ENCODE data around the gene FGR. TPM values are rescaled to one million over a fixed set of nuclear protein-coding genes. Genes with fewer than 3 reads are reported as not detected.
A peak's percentile ranks its signal among the peaks of the same experiment; 100 is the strongest.
"Not testable (repeated sequence)": the region's sequence is repeated elsewhere in the genome, so short reads cannot be mapped to it uniquely, and the experiment has no call there.

The FGR gene
- total RNA-seq (1 to 10 TPM; 5.3 to 8.5 TPM), polyA plus RNA-seq (ENCODE audit: insufficient read length in 2 of 2) (1 to 10 TPM; 4.0 to 5.4 TPM)
- long read RNA-seq, donor 1: 0 reads
- long read RNA-seq, donor 2: 0 reads
- long read RNA-seq, donor 3: 0 reads
- long read RNA-seq, donor 4: 0 reads

GRCh38 chr1:27634985-27635367 is at the start of gene FGR:
Gene FGR (minus strand): TSS chr1:27635185. CDS start chr1:27623916, 11,269 bp downstream.
- H3K36me3 ChIP-seq (ENCODE audit: control insufficient read depth, insufficient read depth, low read length): no peaks in the 10 kb centered on the region
- H3K4me3 ChIP-seq (ENCODE audit: low read depth, low read length): peak within 1 kb of the TSS; percentile 12
- no peaks in the 10 kb centered on the region for H3K9me3 ChIP-seq (ENCODE audit: control insufficient read depth, insufficient read depth, low read length)
- peaks cover 27% of the 10 kb centered on the region for H3K4me1 ChIP-seq (ENCODE audit: control insufficient read depth, insufficient read depth, low read length)
- peaks cover 34% of the 10 kb centered on the region for H3K27me3 ChIP-seq (ENCODE audit: control insufficient read depth, insufficient read depth, low read length)
- DNase-seq (ENCODE audit: low read depth in 4 of 6, low spot score in 6 of 6): no peak
- H3K27ac ChIP-seq (ENCODE audit: low read depth, low read length): no peak within 1 kb of the TSS
- 11% methylated on average over 23 of the region's 28 CpGs for WGBS (ENCODE audit: insufficient coverage)

GRCh38 chr1:27684176-27684575 is 49.2 kb upstream of the FGR start:
- H3K4me3 ChIP-seq (ENCODE audit: low read depth, low read length): no peak overlapping the region
- no peaks in the 10 kb centered on the region for H3K4me1 ChIP-seq (ENCODE audit: control insufficient read depth, insufficient read depth, low read length)
- WGBS (ENCODE audit: insufficient coverage): 100% methylated on average over 1 of the region's 2 CpGs
- no peak overlapping the region for H3K27ac ChIP-seq (ENCODE audit: low read depth, low read length)
- H3K36me3 ChIP-seq (ENCODE audit: control insufficient read depth, insufficient read depth, low read length): no peaks in the 10 kb centered on the region
- H3K9me3 ChIP-seq (ENCODE audit: control insufficient read depth, insufficient read depth, low read length): peaks cover 6% of the 10 kb centered on the region
- DNase-seq (ENCODE audit: low read depth in 4 of 6, low spot score in 6 of 6): no peak
- no peaks in the 10 kb centered on the region for H3K27me3 ChIP-seq (ENCODE audit: control insufficient read depth, insufficient read depth, low read length)

GRCh38 chr1:27682351-27682944 is 47.5 kb upstream of the FGR start:
- Histone ChIP-seq H3K4me1 (ENCODE audit: control insufficient read depth, insufficient read depth, low read length) (no peaks in the 10 kb centered on the region), H3K9me3 (ENCODE audit: control insufficient read depth, insufficient read depth, low read length) (peaks cover 6% of the 10 kb centered on the region), H3K36me3 (ENCODE audit: control insufficient read depth, insufficient read depth, low read length) (no peaks in the 10 kb centered on the region), H3K4me3 (ENCODE audit: low read depth, low read length) (no peak overlapping the region), H3K27ac (ENCODE audit: low read depth, low read length) (no peak overlapping the region), H3K27me3 (ENCODE audit: control insufficient read depth, insufficient read depth, low read length) (no peaks in the 10 kb centered on the region)
- DNase-seq (ENCODE audit: low read depth in 4 of 6, low spot score in 6 of 6): no peak
- whole genome bisulfite sequencing (ENCODE audit: insufficient coverage): 40% methylated on average over 1 of the region's 5 CpGs

GRCh38 chr1:27681580-27681979 is 46.6 kb upstream of the FGR start:
- H3K27ac ChIP-seq (ENCODE audit: low read depth, low read length); H3K36me3 ChIP-seq (ENCODE audit: control insufficient read depth, insufficient read depth, low read length); H3K4me3 ChIP-seq (ENCODE audit: low read depth, low read length); H3K27me3 ChIP-seq (ENCODE audit: control insufficient read depth, insufficient read depth, low read length); H3K9me3 ChIP-seq (ENCODE audit: control insufficient read depth, insufficient read depth, low read length); H3K4me1 ChIP-seq (ENCODE audit: control insufficient read depth, insufficient read depth, low read length); DNase-seq (ENCODE audit: low read depth in 4 of 6, low spot score in 6 of 6): not testable (repeated sequence)
- WGBS (ENCODE audit: insufficient coverage): 100% methylated on average over 2 of the region's 4 CpGs

- not testable (repeated sequence) for H3K4me3 ChIP-seq (ENCODE audit: low read depth, low read length); DNase-seq (ENCODE audit: low read depth in 4 of 6, low spot score in 6 of 6); H3K9me3 ChIP-seq (ENCODE audit: control insufficient read depth, insufficient read depth, low read length); H3K36me3 ChIP-seq (ENCODE audit: control insufficient read depth, insufficient read depth, low read length); H3K27me3 ChIP-seq (ENCODE audit: control insufficient read depth, insufficient read depth, low read length); H3K4me1 ChIP-seq (ENCODE audit: control insufficient read depth, insufficient read depth, low read length); H3K27ac ChIP-seq (ENCODE audit: low read depth, low read length)
- WGBS (ENCODE audit: insufficient coverage): 94% methylated on average over 2 of the region's 2 CpGs
These were observed 45.3 kb upstream of the FGR start for GRCh38 chr1:27680225-27680791.

GRCh38 chr1:27678747-27679146 is 43.8 kb upstream of the FGR start:
- Histone ChIP-seq H3K36me3 (ENCODE audit: control insufficient read depth, insufficient read depth, low read length) (no peaks in the 10 kb centered on the region), H3K4me3 (ENCODE audit: low read depth, low read length) (no peak overlapping the region), H3K4me1 (ENCODE audit: control insufficient read depth, insufficient read depth, low read length) (no peaks in the 10 kb centered on the region), H3K27ac (ENCODE audit: low read depth, low read length) (no peak overlapping the region), H3K27me3 (ENCODE audit: control insufficient read depth, insufficient read depth, low read length) (no peaks in the 10 kb centered on the region), H3K9me3 (ENCODE audit: control insufficient read depth, insufficient read depth, low read length) (peaks cover 6% of the 10 kb centered on the region)
- no peak for DNase-seq (ENCODE audit: low read depth in 4 of 6, low spot score in 6 of 6)

- DNase-seq (ENCODE audit: low read depth in 4 of 6, low spot score in 6 of 6): no peak
- Histone ChIP-seq H3K4me1 (ENCODE audit: control insufficient read depth, insufficient read depth, low read length) (peaks cover 8% of the 10 kb centered on the region), H3K36me3 (ENCODE audit: control insufficient read depth, insufficient read depth, low read length) (no peaks in the 10 kb centered on the region), H3K9me3 (ENCODE audit: control insufficient read depth, insufficient read depth, low read length) (peaks cover 6% of the 10 kb centered on the region), H3K4me3 (ENCODE audit: low read depth, low read length) (no peak overlapping the region), H3K27ac (ENCODE audit: low read depth, low read length) (no peak overlapping the region), H3K27me3 (ENCODE audit: control insufficient read depth, insufficient read depth, low read length) (no peaks in the 10 kb centered on the region)
- no CpG with 5 or more reads among the region's 1 CpG for WGBS (ENCODE audit: insufficient coverage)
These were observed 41.4 kb upstream of the FGR start for GRCh38 chr1:27676410-27676809.

GRCh38 chr1:27672750-27673112 is 37.7 kb upstream of the FGR start:
- Histone ChIP-seq H3K36me3 (ENCODE audit: control insufficient read depth, insufficient read depth, low read length) (peaks cover 4% of the 10 kb centered on the region), H3K27ac (ENCODE audit: low read depth, low read length) (peak overlapping the region; percentile 92), H3K27me3 (ENCODE audit: control insufficient read depth, insufficient read depth, low read length) (no peaks in the 10 kb centered on the region), H3K4me1 (ENCODE audit: control insufficient read depth, insufficient read depth, low read length) (peaks cover 14% of the 10 kb centered on the region), H3K4me3 (ENCODE audit: low read depth, low read length) (peak overlapping the region; percentile 50), H3K9me3 (ENCODE audit: control insufficient read depth, insufficient read depth, low read length) (no peaks in the 10 kb centered on the region)
- DNase-seq (ENCODE audit: low read depth in 4 of 6, low spot score in 6 of 6): no peak

GRCh38 chr1:27671964-27672749 is 37.2 kb upstream of the FGR start, which contains the start of gene IFI6:
Gene IFI6 (minus strand): TSS chr1:27672192. CDS start chr1:27669314, 2,878 bp downstream.
- Histone ChIP-seq H3K4me3 (ENCODE audit: low read depth, low read length) (peak within 1 kb of the TSS; percentile 50), H3K36me3 (ENCODE audit: control insufficient read depth, insufficient read depth, low read length) (peaks cover 4% of the 10 kb centered on the region), H3K4me1 (ENCODE audit: control insufficient read depth, insufficient read depth, low read length) (peaks cover 14% of the 10 kb centered on the region), H3K27ac (ENCODE audit: low read depth, low read length) (peak within 1 kb of the TSS; percentile 92), H3K9me3 (ENCODE audit: control insufficient read depth, insufficient read depth, low read length) (no peaks in the 10 kb centered on the region), H3K27me3 (ENCODE audit: control insufficient read depth, insufficient read depth, low read length) (no peaks in the 10 kb centered on the region)
- DNase-seq (ENCODE audit: low read depth in 4 of 6, low spot score in 6 of 6): peak; percentile 80 to 97 (median 86)
- 1% methylated on average over 10 of the region's 10 CpGs for WGBS (ENCODE audit: insufficient coverage)
